Ishikawa (cell line): Measurements from ENCODE around the gene ECPAS.

Source experiments
- CEBPB ChIP-seq: IDR thresholded peaks from 2 replicates; pipeline ENCODE4 v1.6.1; 2012
- CREB1 ChIP-seq: IDR thresholded peaks from 2 replicates; pipeline ENCODE4 v1.6.1; 2012; ENCODE audit warnings: low read depth
- EGR1 ChIP-seq: IDR thresholded peaks from 2 replicates; pipeline ENCODE4 v1.6.1; 2012
- EP300 ChIP-seq: IDR thresholded peaks from 2 replicates; pipeline ENCODE4 v1.6.1; 2012; ENCODE audit warnings: borderline replicate concordance
- FOXM1 ChIP-seq: IDR thresholded peaks from 2 replicates; pipeline ENCODE4 v1.6.1; 2012; ENCODE audit warnings: low read depth, borderline replicate concordance
- NFIC ChIP-seq: IDR thresholded peaks from 2 replicates; pipeline ENCODE4 v1.6.1; 2012
- RAD21 ChIP-seq: IDR thresholded peaks from 2 replicates; pipeline ENCODE4 v1.6.1; 2012; ENCODE audit warnings: low read depth
- TAF1 ChIP-seq: IDR thresholded peaks from 2 replicates; pipeline ENCODE4 v1.6.1; 2012; ENCODE audit warnings: low read depth, mild to moderate bottlenecking
- TCF12 ChIP-seq: IDR thresholded peaks from 2 replicates; pipeline ENCODE4 v1.6.1; 2012; ENCODE audit warnings: low read depth
- TEAD4 ChIP-seq: IDR thresholded peaks from 2 replicates; pipeline ENCODE4 v1.6.1; 2012
- YY1 ChIP-seq: IDR thresholded peaks from 2 replicates; pipeline ENCODE4 v1.6.1; 2012; ENCODE audit warnings: low read depth
- ZBTB7A ChIP-seq: IDR thresholded peaks from 2 replicates; pipeline ENCODE4 v1.6.1; 2012; ENCODE audit warnings: low read depth
- TF ChIP-seq, protein P1 (sequence below): IDR thresholded peaks from 2 replicates; pipeline ENCODE4 v1.6.1; 2012
- TF ChIP-seq, protein P2 (sequence below): IDR thresholded peaks from 2 replicates; pipeline ENCODE4 v1.6.1; 2012; ENCODE audit warnings: low read depth, mild to moderate bottlenecking
- TF ChIP-seq, protein P3 (sequence below): IDR thresholded peaks from 2 replicates; pipeline ENCODE4 v1.6.1; 2012

The ECPAS gene

DNA sequence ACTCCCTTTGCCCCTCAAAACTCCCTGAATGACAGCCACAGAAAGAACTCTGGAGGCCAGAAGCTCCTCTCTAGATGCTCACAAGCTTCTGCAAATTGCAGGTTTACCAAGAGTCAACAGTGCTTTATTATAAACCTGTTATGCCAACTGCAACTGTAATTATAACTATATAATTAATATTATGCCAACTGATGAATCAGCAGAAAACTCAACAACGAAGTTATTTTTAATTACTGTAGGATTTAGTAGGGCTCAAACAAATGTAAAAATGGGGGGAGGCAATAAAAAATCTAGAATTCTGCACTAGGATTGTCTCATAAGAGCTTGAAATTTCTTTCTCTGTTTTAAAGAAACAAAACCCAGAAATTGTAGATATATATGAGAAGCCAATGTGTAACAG lies 117.2 kb downstream of the ECPAS start:
- TF ChIP-seq RAD21 = no peak
- no peak for TF ChIP-seq EP300
- TF ChIP-seq, protein P1, sequence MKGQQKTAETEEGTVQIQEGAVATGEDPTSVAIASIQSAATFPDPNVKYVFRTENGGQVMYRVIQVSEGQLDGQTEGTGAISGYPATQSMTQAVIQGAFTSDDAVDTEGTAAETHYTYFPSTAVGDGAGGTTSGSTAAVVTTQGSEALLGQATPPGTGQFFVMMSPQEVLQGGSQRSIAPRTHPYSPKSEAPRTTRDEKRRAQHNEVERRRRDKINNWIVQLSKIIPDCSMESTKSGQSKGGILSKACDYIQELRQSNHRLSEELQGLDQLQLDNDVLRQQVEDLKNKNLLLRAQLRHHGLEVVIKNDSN = no peak
- no peak for TF ChIP-seq TEAD4
- TF ChIP-seq, protein P2, sequence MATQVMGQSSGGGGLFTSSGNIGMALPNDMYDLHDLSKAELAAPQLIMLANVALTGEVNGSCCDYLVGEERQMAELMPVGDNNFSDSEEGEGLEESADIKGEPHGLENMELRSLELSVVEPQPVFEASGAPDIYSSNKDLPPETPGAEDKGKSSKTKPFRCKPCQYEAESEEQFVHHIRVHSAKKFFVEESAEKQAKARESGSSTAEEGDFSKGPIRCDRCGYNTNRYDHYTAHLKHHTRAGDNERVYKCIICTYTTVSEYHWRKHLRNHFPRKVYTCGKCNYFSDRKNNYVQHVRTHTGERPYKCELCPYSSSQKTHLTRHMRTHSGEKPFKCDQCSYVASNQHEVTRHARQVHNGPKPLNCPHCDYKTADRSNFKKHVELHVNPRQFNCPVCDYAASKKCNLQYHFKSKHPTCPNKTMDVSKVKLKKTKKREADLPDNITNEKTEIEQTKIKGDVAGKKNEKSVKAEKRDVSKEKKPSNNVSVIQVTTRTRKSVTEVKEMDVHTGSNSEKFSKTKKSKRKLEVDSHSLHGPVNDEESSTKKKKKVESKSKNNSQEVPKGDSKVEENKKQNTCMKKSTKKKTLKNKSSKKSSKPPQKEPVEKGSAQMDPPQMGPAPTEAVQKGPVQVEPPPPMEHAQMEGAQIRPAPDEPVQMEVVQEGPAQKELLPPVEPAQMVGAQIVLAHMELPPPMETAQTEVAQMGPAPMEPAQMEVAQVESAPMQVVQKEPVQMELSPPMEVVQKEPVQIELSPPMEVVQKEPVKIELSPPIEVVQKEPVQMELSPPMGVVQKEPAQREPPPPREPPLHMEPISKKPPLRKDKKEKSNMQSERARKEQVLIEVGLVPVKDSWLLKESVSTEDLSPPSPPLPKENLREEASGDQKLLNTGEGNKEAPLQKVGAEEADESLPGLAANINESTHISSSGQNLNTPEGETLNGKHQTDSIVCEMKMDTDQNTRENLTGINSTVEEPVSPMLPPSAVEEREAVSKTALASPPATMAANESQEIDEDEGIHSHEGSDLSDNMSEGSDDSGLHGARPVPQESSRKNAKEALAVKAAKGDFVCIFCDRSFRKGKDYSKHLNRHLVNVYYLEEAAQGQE = no peak
- TF ChIP-seq EGR1 = no peak
- TF ChIP-seq, protein P3, sequence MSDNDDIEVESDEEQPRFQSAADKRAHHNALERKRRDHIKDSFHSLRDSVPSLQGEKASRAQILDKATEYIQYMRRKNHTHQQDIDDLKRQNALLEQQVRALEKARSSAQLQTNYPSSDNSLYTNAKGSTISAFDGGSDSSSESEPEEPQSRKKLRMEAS = no peak
- no peak for TF ChIP-seq CREB1
- no peak for TF ChIP-seq TAF1
- TF ChIP-seq CEBPB = no peak
- TF ChIP-seq ZBTB7A = no peak
- TF ChIP-seq FOXM1 = no peak
- no peak for TF ChIP-seq TCF12
- TF ChIP-seq NFIC = no peak
- TF ChIP-seq YY1 = no peak

DNA sequence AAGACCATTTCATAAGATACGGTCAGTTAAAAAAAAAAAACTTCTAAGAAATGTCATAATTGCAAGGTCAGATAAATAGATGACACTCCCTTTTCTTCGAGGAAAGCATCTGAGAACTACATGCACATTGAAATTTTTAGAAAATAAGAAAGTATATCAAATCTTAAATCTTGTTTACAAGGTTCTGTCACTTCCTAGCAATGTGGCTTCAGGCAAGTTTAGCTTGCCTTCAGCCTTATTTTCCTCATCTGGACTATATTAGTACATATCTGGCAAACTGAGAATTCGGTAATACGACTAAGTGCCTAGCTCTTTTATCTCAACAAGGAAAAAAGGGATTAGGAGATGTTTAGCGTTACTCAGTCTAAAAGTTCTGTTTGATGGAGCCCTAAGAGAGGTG lies 121.7 kb downstream of the ECPAS start:
- TF ChIP-seq CEBPB (no peak), EP300 (no peak)
- TF ChIP-seq, protein P2 = no peak

DNA sequence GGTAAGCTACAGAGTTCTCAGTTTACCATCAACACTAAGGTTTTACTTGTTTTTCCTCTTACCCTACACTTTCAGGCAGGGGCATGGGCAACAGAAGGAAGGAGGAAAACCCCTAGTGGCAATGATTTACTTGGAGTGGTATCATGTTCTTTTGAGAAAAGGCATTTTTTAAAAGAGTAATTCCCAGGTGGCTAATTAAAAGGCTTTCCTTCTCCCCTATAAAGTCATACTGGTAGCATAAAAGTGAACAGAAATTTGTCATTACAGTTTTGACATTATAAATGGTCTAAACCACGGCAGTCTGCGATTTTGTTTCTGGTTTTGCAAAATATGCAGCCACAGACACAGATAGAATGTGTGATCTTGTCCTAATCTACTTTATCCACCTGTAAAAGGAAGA lies 123.3 kb downstream of the ECPAS start:
- TF ChIP-seq TCF12 = no peak
- no peak for TF ChIP-seq EP300
- no peak for TF ChIP-seq RAD21
- no peak for TF ChIP-seq TEAD4

DNA sequence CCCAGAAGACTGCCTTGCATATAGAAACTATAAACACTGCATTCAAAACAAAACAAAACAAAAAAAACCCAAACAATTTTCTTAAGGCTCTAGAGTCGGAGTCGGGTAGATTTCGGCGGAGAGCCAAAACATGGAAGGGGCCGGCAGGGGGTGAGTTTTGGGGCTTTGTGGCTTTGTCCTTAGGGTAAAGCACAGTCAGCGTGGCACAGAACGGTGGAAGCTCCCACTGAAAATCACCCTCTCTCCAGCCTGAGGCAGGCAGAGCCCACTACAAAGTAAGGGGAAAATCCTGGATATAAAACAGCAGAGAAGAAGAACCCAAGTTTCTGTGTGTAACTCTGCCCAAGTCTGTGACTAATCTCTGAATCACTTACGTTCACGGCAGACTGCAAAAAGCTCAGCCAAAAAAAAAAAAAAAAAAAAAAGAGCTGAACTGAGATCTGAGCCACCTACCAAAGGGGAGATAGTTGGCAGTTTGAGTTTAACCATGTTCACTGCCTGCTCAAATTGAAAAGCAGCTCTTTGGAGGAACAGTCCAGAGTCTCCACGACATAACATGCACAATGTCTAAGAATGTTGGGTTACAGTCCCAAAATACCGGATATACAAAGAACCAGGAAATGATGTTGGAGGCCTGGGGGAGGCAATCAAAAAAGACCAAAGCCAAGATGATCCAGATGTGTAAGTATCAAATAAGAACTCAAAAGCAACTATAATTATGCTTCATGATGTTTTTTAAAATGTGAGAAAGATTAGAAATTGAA lies 127.5 kb downstream of the ECPAS start:
- TF ChIP-seq RAD21 (no peak), TAF1 (no peak), EP300 (no peak), YY1 (no peak), TCF12 (no peak), CEBPB (no peak), EGR1 (no peak), NFIC (no peak), CREB1 (no peak), FOXM1 (no peak), ZBTB7A (no peak), TEAD4 (no peak)
- TF ChIP-seq, protein P1 = no peak
- TF ChIP-seq, protein P2 = no peak
- TF ChIP-seq, protein P3 = no peak

DNA sequence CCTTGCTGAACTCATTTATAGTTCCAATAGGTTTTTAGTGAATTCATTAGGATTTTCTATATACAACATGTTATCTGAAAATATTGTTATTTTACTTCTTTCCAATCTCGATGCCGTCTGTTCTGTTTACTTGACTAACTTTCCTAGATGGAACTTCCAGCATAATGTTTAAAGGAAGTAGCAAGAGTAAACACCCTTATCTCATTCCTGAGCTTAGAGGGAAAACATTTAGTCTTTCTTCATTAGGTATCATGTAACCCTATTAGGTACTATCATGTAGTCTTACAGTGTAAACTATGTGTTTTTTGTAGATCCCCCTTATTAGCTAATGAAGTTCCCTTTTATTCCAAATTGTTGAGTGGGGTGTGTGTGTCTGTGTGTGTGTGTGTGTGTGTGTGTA lies 131.6 kb downstream of the ECPAS start:
- TF ChIP-seq TAF1 (no peak), RAD21 (no peak), TEAD4 (no peak), TCF12 (no peak), ZBTB7A (no peak), EGR1 (no peak), YY1 (no peak), EP300 (no peak), CEBPB (no peak)
- TF ChIP-seq, protein P1 = no peak
- TF ChIP-seq, protein P2 = no peak
- TF ChIP-seq, protein P3 = no peak
